ENCODE measurements around the gene ZNF385D. TPM values are rescaled to one million over a fixed set of nuclear protein-coding genes. Genes with fewer than 3 reads are reported as not detected.

Gene ZNF385D
- total and polyA plus RNA-seq, 2 of the 13 experiments (the other 11 are each of a cell fraction or from before 2014, with no cell fraction given): not detected

GRCh38 chr3:21484828-21485144 lies 266.2 kb downstream of the ZNF385D start (continued):
- TF ChIP-seq HBP1 (CRISPR knock-in tag; IDR thresholded peaks at IDR 0.05; ENCODE audit: low read depth): no peak

- no peak for FAIRE-seq
- Histone ChIP-seq H3K4me3 (replicated peaks in 1 of 3; ENCODE audit: insufficient read depth in 1 of 3, low read depth in 2 of 3, low read length in 3 of 3) (no peak overlapping the region), H3K4me2 (ENCODE audit: low read depth, low read length) (no peak overlapping the region), H3K36me3 (replicated peaks in 1 of 2; ENCODE audit: control insufficient read depth in 1 of 2, insufficient read depth in 2 of 2, low read length in 2 of 2) (no peaks in the 10 kb centered on the region), H3K9ac (ENCODE audit: insufficient read depth, low read depth, low read length) (no peak overlapping the region), H3K79me2 (ENCODE audit: insufficient read depth, low read length) (no peaks in the 10 kb centered on the region), H3K27ac (ENCODE audit: extremely low read length, insufficient read depth, low read length) (no peak overlapping the region), H3K9me3 (ENCODE audit: low read length) (peaks cover 16% of the 10 kb centered on the region), H4K20me1 (ENCODE audit: insufficient read depth, low read length) (no peaks in the 10 kb centered on the region), H3K4me1 (ENCODE audit: insufficient read depth, low read length) (no peaks in the 10 kb centered on the region), H2AFZ (ENCODE audit: low read length) (no peak overlapping the region), H3K27me3 (ENCODE audit: control insufficient read depth in 1 of 2, insufficient read depth in 2 of 2, low read length in 2 of 2) (no peaks in the 10 kb centered on the region)
- ATAC-seq: peak; percentile 50
- 3% methylated on average over 5 of the region's 5 CpGs for whole genome bisulfite sequencing (ENCODE audit: low lambda C conversion rate)
- POLR2A ChIA-PET: no interaction called here
- peak; percentile 60 for TF ChIP-seq CTCF (CRISPR knock-in tag; IDR thresholded peaks at IDR 0.05)
- TF ChIP-seq ATAD3A (CRISPR knock-in tag; IDR thresholded peaks at IDR 0.05): no peak
- peak; percentile 45; the same call in 1 of the 2 replicates for TF ChIP-seq SMC3 (IDR thresholded peaks at IDR 0.05; ENCODE audit: low read length)
- TF ChIP-seq MAFK (conservative IDR thresholded peaks at IDR 0.05 in 1 of 2, IDR thresholded peaks at IDR 0.05 in 1 of 2; ENCODE audit: low read length in 2 of 2): no peak
- TF ChIP-seq STAG1 (CRISPR knock-in tag; IDR thresholded peaks at IDR 0.05): peak; percentile 55
- in situ Hi-C loops (cut with HindIII; ENCODE audit: extremely low pct_ligation_motif_present, low pct_unique_long_range_greater_than_20kb) (no loop called here), intact Hi-C loops (cut with micrococcal nuclease; ENCODE audit: unreplicated experiment) (loop anchor here (1.0 kb wide), 1 partner anchor 1144 kb away; no protein-coding TSS in a partner anchor)
- CTCF ChIA-PET (ENCODE audit: low intra/inter-chr PET ratio, low total read pairs): interaction anchor here (0.8 to 1.7 kb wide), 3 partner anchors 972 to 1259 kb away, joined by 4 to 7 read pairs (median 4); no protein-coding TSS in a partner anchor
- peak; percentile 29 for DNase-seq (ENCODE audit: low spot score)
- BruUV-seq (replicated peaks): no TSS peak
These were observed 266.8 kb downstream of the ZNF385D start for GRCh38 chr3:21484057-21484827.

Data from HepG2 (cell line).